GM13976 (cell line): ENCODE measurements around the gene ACSM5.

Experiments used
- DNase-seq: peaks from one replicate; pipeline ENCODE4 v3.0.0; 2012; ENCODE audit warnings: low spot score
- CTCF ChIP-seq: IDR thresholded peaks from 2 replicates; pipeline ENCODE4 v1.5.1; 2012; ENCODE audit warnings: borderline replicate concordance, mild to moderate bottlenecking; ENCODE audit not compliant: insufficient read depth; ENCODE audit errors: extremely low read depth, missing control alignments, control extremely low read depth
- in situ Hi-C: fragments of 300-500 bp; cut with MboI; formaldehyde crosslinking; loops from one replicate; pipeline ENCODE4 v1.12.0; 2022; ENCODE audit warnings: low sequenced_read_pairs, mixed read lengths, inconsistent platforms; ENCODE audit not compliant: unreplicated experiment

ACSM5 gene

DNA sequence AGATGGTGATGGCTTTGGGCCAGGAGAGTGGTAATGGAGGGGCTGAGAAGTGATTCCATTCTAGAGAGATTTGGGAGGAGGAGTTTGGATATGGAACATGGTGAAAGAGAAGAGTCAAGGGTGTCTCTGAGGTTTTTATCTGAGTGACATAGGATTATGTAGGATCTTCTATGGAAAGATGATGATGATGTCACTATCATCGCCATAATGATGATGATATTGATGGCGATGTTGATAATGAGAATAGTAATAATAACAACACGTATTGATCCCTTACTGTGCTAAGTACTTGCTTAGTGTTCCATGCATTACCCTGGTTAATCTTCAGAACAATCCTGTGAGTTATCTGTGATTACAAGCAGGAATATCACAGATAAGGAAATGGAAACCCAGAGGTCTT is 21.4 kb upstream of the ACSM5 start:
- no peak for DNase-seq
- in situ Hi-C loops, result loop anchor here (10.0 kb wide), 1 partner anchor 473 kb away; no protein-coding TSS in a partner anchor
- TF ChIP-seq CTCF, result no peak

GRCh38 chr16:20388854-20389253 is 20.5 kb upstream of the ACSM5 start:
- in situ Hi-C loops, result loop anchor here (10.0 kb wide), 1 partner anchor 474 kb away; no protein-coding TSS in a partner anchor
- DNase-seq, result no peak
- no peak for TF ChIP-seq CTCF

DNA sequence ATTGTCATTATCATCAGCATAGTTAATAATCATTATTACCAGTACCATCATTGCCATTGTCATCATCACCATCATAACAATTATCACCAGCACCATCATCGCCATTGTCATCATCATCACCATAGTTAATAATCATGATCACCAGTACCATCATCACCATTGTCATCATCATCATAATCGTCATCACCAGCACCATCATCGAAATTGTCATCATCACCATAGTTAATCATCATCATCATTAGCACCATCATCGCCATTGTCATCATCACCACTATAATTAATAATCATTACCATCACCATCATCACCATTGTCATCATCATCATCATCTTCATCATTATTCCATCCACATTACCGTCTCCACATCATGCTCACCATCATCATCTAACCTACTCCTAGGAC is 18.3 kb upstream of the ACSM5 start:
- TF ChIP-seq CTCF, result no peak
- no peak for DNase-seq
- in situ Hi-C loops, result no loop called here

- DNase-seq, result no peak
- TF ChIP-seq CTCF, result no peak
- in situ Hi-C loops, result no loop called here
Observed at GRCh38 chr16:20393801-20394577, 15.3 kb upstream of the ACSM5 start.

GRCh38 chr16:20395946-20396345 is 13.4 kb upstream of the ACSM5 start:
- no peak for DNase-seq
- in situ Hi-C loops, result no loop called here
- TF ChIP-seq CTCF, result no peak

DNA sequence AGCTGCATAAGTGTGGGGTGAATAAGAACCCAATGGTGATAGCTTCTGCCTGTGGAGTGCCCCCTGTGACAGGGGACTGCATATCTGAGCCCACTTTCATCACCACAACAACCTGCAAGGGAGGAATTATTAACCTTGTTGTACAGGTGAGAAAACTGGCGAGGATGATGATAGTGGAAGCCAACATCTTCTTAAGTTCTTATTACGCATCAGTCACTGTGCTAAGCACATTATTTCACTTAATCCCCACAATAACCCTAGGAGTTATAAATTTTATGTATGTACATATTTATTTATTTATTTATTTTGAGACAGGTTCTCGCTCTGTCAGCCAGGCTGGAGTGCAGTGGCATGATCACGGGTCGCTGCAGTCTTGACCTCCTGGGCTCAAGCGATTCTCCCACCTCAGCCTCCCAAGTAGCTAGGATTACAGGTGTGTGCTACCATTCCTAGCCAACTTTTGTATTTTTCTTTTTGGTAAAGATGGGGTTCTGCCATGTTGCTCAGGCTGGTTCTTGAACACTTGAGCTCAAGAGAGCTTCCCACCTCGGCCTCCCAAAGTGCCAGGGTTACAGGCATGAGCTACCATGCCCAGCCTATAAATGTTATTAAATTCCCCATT is 12.4 kb upstream of the ACSM5 start:
- in situ Hi-C loops, result no loop called here
- no peak for DNase-seq
- no peak for TF ChIP-seq CTCF
